GM19395 (cell line): ENCODE data around the gene VEGFA.

Source experiments
- ATAC-seq: cut with Tn5 transposase; IDR thresholded peaks from one replicate; pipeline ENCODE4 v1.9.1; 2021; ENCODE audit warnings: mild to moderate bottlenecking, moderate library complexity; ENCODE audit not compliant: unreplicated experiment

VEGFA gene

GRCh38 chr6:43769526-43770371 lies at the start of gene VEGFA:
Gene VEGFA (plus strand): TSS chr6:43770211.
- ATAC-seq: peak; percentile 49

GRCh38 chr6:43720999-43721398 lies 49.0 kb upstream of the VEGFA start:
- ATAC-seq: no peak

DNA sequence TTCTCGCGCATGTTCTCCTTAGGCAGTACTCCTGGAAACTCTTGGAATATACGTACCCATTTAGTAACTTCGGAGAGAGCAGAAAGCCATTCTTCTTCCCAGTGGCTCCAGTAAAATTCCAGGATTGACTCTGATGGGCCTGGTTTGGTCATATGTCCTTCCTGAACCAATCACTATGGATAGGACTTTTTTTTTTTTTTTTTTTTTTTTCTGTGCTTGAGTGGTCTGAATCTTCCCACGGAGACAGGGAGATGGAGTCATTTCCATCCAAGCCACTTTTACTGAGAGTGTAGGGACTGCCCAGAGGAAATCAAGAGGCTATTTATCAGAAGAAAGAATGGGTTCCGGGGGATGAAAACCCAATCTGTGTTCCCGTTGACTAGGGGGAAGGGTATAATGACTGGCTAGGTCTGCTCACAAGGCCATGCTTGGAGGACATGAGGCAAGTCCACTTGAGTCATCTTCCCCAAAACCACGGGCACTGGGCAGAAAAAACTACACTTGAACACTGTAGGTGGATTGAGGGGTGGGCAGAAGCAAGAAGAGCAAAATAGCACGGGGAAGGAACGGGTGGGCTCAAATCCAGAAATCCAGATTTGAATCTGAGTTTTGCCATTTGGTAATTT lies 47.0 kb upstream of the VEGFA start:
- ATAC-seq: no peak

- peak; percentile 69 for ATAC-seq
Observed at GRCh38 chr6:43723737-43724295, 46.2 kb upstream of the VEGFA start.

- no peak for ATAC-seq
Observed at GRCh38 chr6:43724354-43724753, 45.7 kb upstream of the VEGFA start.

GRCh38 chr6:43724914-43725642 lies 44.9 kb upstream of the VEGFA start:
- peak; percentile 77 for ATAC-seq

GRCh38 chr6:43725643-43726580 lies 44.1 kb upstream of the VEGFA start:
- no peak for ATAC-seq

DNA sequence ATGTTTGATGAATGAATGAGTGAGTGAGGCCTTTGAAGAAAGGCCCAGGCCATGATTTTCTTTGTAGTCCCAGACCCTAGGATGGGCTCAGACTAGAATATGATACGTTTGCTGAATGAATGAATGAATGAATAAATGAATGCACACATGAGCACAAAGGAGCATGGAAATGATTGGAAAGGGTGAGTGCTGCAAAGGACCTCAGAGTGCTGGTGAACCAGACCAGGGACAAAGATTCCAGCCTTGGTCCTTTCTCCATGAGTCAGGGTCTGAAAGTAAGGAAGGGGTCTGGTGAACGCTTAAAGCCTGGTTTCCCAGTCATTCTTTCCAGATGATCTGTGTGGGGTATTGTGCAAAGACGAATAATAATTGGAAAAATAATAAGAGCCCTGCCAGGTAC lies 42.4 kb upstream of the VEGFA start:
- no peak for ATAC-seq

- ATAC-seq: no peak
Observed at GRCh38 chr6:43728586-43728985, 41.4 kb upstream of the VEGFA start.

- no peak for ATAC-seq
Observed at GRCh38 chr6:43729537-43729936, 40.5 kb upstream of the VEGFA start.

- ATAC-seq: no peak
Observed at GRCh38 chr6:43730634-43731033, 39.4 kb upstream of the VEGFA start.

DNA sequence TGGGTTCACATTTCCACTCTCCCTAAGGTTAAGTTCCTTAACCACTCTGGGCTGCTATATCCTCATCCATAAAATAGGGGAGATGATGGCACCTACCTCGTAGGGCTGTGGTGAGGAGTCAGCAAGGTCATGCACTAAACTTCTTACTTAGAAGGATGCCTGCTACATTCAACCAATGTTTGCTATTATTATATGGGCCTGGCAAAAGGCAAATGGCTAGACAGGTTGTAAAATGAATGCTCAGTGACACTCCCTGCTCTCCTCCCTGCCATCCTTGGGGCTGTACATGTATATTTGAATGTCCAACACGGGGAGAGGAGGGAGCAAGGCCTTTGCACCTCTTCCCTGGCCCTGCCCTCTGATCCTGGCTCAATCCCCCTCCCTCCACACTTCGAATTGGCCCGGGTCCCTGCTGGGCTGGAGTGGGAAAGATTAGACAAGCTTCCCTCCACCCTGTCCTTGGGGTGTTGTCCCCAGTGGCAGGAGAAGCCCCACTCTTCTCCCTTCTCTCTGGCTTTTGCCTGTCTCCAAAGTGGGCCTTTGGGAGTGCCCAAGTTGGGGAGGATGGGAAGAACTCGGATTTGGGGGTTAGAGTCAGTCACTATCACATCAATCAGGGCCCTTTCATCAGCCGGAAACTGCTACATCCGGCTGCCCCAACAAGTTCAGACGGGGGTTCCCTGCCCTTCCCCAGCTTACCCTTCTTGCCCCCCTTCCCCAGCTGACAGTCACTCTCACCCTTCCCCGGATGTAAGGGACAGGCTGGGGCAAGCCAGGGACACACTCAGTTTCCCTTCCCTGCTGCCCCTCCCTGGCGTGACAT lies 36.3 kb upstream of the VEGFA start:
- ATAC-seq: peak; percentile 66

- ATAC-seq: peak; percentile 17
Observed at GRCh38 chr6:43734294-43734665, 35.7 kb upstream of the VEGFA start.

GRCh38 chr6:43735642-43736199 lies 34.3 kb upstream of the VEGFA start:
- ATAC-seq: no peak

GRCh38 chr6:43736211-43736786 lies 33.7 kb upstream of the VEGFA start:
- ATAC-seq: no peak

DNA sequence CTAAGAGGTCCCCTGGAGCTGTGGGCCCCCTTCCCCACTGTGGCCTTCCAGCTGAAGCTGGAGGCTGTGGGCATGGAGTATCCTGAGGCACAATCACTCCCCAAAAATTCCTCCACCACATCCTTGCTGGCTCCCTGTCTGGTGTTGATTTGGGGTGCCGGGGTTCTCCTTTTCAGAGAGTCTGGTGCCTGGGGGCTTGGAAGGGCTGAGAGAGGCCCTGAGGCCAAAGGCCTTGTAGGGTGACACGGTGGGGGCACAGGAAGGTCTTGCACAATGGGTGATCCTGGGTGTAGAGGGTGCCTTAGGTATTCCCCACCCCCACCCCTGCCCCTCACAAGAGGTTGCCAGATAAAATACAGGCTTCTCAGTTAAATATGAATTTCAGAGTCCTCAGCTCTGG lies 33.2 kb upstream of the VEGFA start:
- ATAC-seq: no peak

- ATAC-seq: no peak
Observed at GRCh38 chr6:43737272-43738081, 32.5 kb upstream of the VEGFA start.

DNA sequence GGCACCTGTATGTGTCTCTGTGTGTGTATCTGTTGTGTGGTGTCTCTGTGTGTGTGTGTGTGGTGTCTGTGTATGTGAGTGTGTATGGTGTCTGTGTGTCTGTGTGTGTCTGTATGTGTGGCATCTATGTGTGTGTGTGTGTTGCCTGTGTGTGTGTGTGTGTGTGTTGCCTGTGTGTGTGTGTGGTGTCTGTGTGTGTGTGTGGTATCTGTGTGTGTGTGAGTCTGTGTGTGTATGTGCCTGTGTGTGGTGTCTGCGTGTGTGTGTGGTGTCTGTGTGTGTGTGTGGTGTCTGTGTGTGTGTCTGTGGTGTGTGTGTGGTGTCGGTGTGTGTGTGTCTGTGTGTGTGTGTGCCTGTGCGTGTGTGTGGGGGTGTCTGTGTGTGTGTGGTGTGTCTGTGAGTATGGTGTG lies 31.7 kb upstream of the VEGFA start:
- ATAC-seq: no peak
